HEK293 (cell line): ENCODE data around the gene EPS8.

Experiments
- CTCF ChIA-PET: fragments of 350-600 bp; formaldehyde crosslinking; extraction: SDS; loops from one replicate; lab custom pipeline; 2021; ENCODE audit warnings: antibody characterized with exemption; lab: Yijun Ruan, JAX
- POLR2A ChIA-PET: fragments of 300-600 bp; formaldehyde crosslinking; extraction: SDS; loops from one replicate; lab custom pipeline; 2020; ENCODE audit warnings: antibody characterized with exemption, inconsistent platforms; lab: Yijun Ruan, JAX
- H3K27ac ChIP-seq: fragments of 200-500 bp; sonication (Bioruptor generic); 2 replicates; pipeline ENCODE4 v1.5.1; 2014; ENCODE audit warnings: low read depth, low read length, control low read depth, inconsistent platforms; ENCODE audit errors: extremely low read depth
- H3K36me3 ChIP-seq, 2 experiments: fragments of 200-500 bp in 1 of 2; sonication (Bioruptor generic) in 1 of 2; 1 replicate in 1 of 2; 2 replicates in 1 of 2; pipeline ENCODE4 v1.5.1; 2014 to 2017; ENCODE audit warnings: inconsistent platforms in 2 of 2, low read length in 2 of 2; ENCODE audit not compliant: control insufficient read depth in 2 of 2, insufficient read depth in 1 of 2
- H3K4me1 ChIP-seq: fragments of 200-500 bp; sonication (Bioruptor generic); 2 replicates; pipeline ENCODE4 v1.5.1; 2014; ENCODE audit warnings: mild to moderate bottlenecking, low read length, inconsistent platforms; ENCODE audit not compliant: control insufficient read depth, insufficient read depth
- H3K4me3 ChIP-seq: 2 replicates; pipeline ENCODE4 v1.5.1; 2011; ENCODE audit warnings: low read depth, mild to moderate bottlenecking, control low read depth, low read length, moderate library complexity
- H3K9me3 ChIP-seq: fragments of 200-500 bp; sonication (Bioruptor generic); 2 replicates; pipeline ENCODE4 v1.5.1; 2014; ENCODE audit warnings: low read depth, low read length, inconsistent platforms; ENCODE audit not compliant: control insufficient read depth, insufficient read depth
- ELK4 ChIP-seq: IDR thresholded peaks from 2 replicates; pipeline ENCODE4 v1.6.1; 2011; ENCODE audit warnings: mild to moderate bottlenecking, low read depth, low read length, borderline replicate concordance
- MEIS1 ChIP-seq: sonication (generic); formaldehyde crosslinking; IDR thresholded peaks from 2 replicates; pipeline ENCODE4 v1.8.1; 2022; ENCODE audit warnings: missing genetic modification reagents, mild to moderate bottlenecking, borderline replicate concordance
- OSR2 ChIP-seq: fragments of 450-650 bp; formaldehyde crosslinking; IDR thresholded peaks from 2 replicates; pipeline ENCODE4 v1.5.1; 2016; ENCODE audit warnings: missing biosample characterization, missing genetic modification characterization
- SCRT2 ChIP-seq: fragments of 450-650 bp; formaldehyde crosslinking; IDR thresholded peaks from 2 replicates; pipeline ENCODE4 v1.5.1; 2016; ENCODE audit warnings: missing biosample characterization, missing genetic modification characterization
- TCF7L2 ChIP-seq: IDR thresholded peaks from 2 replicates; pipeline ENCODE4 v1.6.1; 2011; ENCODE audit warnings: low read depth, mild to moderate bottlenecking, inconsistent platforms, low read length, moderate library complexity, borderline replicate concordance
- ZBTB20 ChIP-seq: fragments of 450-650 bp; formaldehyde crosslinking; IDR thresholded peaks from 2 replicates; pipeline ENCODE4 v1.5.1; 2016; ENCODE audit warnings: missing biosample characterization, missing genetic modification characterization
- ZFP3 ChIP-seq: fragments of 450-650 bp; formaldehyde crosslinking; IDR thresholded peaks from 2 replicates; pipeline ENCODE4 v1.5.1; 2016; ENCODE audit warnings: low read depth, missing biosample characterization, missing genetic modification characterization
- ZFP69B ChIP-seq: fragments of 450-650 bp; formaldehyde crosslinking; IDR thresholded peaks from 2 replicates; pipeline ENCODE4 v1.5.1; 2016; ENCODE audit warnings: missing biosample characterization, missing genetic modification characterization
- ZNF221 ChIP-seq: fragments of 450-650 bp; formaldehyde crosslinking; IDR thresholded peaks from 2 replicates; pipeline ENCODE4 v1.5.1; 2017; ENCODE audit warnings: missing biosample characterization, missing genetic modification characterization, borderline replicate concordance
- ZNF280C ChIP-seq: fragments of 450-650 bp; formaldehyde crosslinking; IDR thresholded peaks from 2 replicates; pipeline ENCODE4 v1.5.1; 2016; ENCODE audit warnings: missing biosample characterization, missing genetic modification characterization
- ZNF311 ChIP-seq: fragments of 450-650 bp; formaldehyde crosslinking; IDR thresholded peaks from 2 replicates; pipeline ENCODE4 v1.5.1; 2017; ENCODE audit warnings: missing biosample characterization, missing genetic modification characterization, borderline replicate concordance
- ZNF341 ChIP-seq: fragments of 450-650 bp; formaldehyde crosslinking; IDR thresholded peaks from 2 replicates; pipeline ENCODE4; 2016; ENCODE audit warnings: low read depth, missing biosample characterization, missing genetic modification characterization
- ZNF549 ChIP-seq: fragments of 450-650 bp; IDR thresholded peaks from 2 replicates; pipeline ENCODE4 v1.5.1; 2018; ENCODE audit warnings: missing biosample characterization, missing genetic modification characterization, mild to moderate bottlenecking, inconsistent platforms, moderate library complexity
- ZNF670 ChIP-seq: fragments of 450-650 bp; formaldehyde crosslinking; IDR thresholded peaks from 2 replicates; pipeline ENCODE4 v1.5.1; 2016; ENCODE audit warnings: missing biosample characterization, missing genetic modification characterization, low read depth
- TF ChIP-seq, protein P1 (sequence below): fragments of 450-650 bp; formaldehyde crosslinking; IDR thresholded peaks from 2 replicates; pipeline ENCODE4 v1.5.1; 2017; ENCODE audit warnings: missing biosample characterization, missing genetic modification characterization
- TF ChIP-seq, protein P2 (sequence below): fragments of 450-650 bp; formaldehyde crosslinking; IDR thresholded peaks from 2 replicates; pipeline ENCODE4 v1.5.1; 2016; ENCODE audit warnings: missing biosample characterization, missing genetic modification characterization

Gene EPS8

DNA sequence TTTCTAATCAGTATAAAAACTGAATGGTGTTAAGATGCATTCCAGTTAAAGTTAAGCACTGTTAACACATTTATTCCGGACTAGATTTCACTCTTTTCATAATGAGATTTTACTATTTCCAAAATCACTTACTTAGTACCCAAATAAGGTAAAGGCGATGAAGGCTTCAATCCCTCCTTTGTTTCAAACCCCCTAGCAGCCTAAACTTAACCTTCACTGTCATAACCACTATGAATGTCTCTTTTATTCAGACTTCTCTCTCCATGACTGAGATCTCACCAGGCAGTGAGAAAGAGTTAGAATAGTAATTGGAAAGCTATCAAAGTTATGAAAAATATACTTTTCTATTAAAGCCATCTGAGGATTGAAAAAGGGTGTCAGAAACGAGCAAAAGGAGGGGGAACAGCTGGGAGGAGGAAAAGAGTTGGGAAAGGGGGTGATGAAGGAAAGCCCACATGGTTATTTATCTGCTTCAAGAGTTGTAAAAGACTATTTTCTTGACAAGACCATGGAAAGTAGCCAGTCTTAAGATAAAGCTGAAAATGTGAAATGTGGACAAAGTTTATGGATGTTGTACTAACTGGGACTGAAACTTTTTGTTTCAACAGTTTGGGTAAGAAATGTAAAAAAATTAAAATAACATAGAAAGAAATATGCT, 11.7 kb downstream of the EPS8 start:
- H3K9me3 ChIP-seq, result no peaks in the 10 kb centered on the region
- ChIA-PET CTCF (interaction anchor here (0.6 to 1.1 kb wide), 4 partner anchors 9 to 1636 kb away, joined by 3 to 11 read pairs (median 5); no protein-coding TSS in a partner anchor), POLR2A (no interaction called here)
- no peaks in the 10 kb centered on the region for H3K36me3 ChIP-seq
- peaks cover 12% of the 10 kb centered on the region; the same call in 1 of the 2 replicates for H3K4me1 ChIP-seq
- no peak overlapping the region for H3K4me3 ChIP-seq
- no peak for TF ChIP-seq ZNF221 (tag by site-specific recombination)
- TF ChIP-seq ZNF341 (tag by site-specific recombination), result no peak
- TF ChIP-seq ZBTB20 (tag by site-specific recombination), result no peak
- TF ChIP-seq SCRT2 (tag by site-specific recombination), result no peak
- no peak for TF ChIP-seq MEIS1 (CRISPR knock-in tag)
- TF ChIP-seq ZNF311 (tag by site-specific recombination), result no peak
- no peak for TF ChIP-seq OSR2 (tag by site-specific recombination)
- TF ChIP-seq, protein P1, sequence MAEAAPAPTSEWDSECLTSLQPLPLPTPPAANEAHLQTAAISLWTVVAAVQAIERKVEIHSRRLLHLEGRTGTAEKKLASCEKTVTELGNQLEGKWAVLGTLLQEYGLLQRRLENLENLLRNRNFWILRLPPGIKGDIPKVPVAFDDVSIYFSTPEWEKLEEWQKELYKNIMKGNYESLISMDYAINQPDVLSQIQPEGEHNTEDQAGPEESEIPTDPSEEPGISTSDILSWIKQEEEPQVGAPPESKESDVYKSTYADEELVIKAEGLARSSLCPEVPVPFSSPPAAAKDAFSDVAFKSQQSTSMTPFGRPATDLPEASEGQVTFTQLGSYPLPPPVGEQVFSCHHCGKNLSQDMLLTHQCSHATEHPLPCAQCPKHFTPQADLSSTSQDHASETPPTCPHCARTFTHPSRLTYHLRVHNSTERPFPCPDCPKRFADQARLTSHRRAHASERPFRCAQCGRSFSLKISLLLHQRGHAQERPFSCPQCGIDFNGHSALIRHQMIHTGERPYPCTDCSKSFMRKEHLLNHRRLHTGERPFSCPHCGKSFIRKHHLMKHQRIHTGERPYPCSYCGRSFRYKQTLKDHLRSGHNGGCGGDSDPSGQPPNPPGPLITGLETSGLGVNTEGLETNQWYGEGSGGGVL (tag by site-specific recombination), result no peak
- no peak for TF ChIP-seq ZNF670 (tag by site-specific recombination)
- no peak for TF ChIP-seq ELK4
- no peak for TF ChIP-seq TCF7L2
- no peak overlapping the region for H3K27ac ChIP-seq

GRCh38 chr12:15776532-15776931, 12.7 kb downstream of the EPS8 start:
- Histone ChIP-seq H3K4me3 (no peak overlapping the region), H3K9me3 (no peaks in the 10 kb centered on the region), H3K27ac (no peak overlapping the region), H3K4me1 (peaks cover 12% of the 10 kb centered on the region; the same call in 1 of the 2 replicates), H3K36me3 (no peaks in the 10 kb centered on the region)
- CTCF ChIA-PET, result interaction anchor here (0.6 to 1.2 kb wide), 5 partner anchors 12 to 500 kb away, joined by 3 to 11 read pairs (median 4); no protein-coding TSS in a partner anchor
- TF ChIP-seq ZFP69B (tag by site-specific recombination) (no peak), ZFP3 (tag by site-specific recombination) (no peak), ZNF280C (tag by site-specific recombination) (no peak), ZNF549 (tag by site-specific recombination) (no peak)
- TF ChIP-seq, protein P2, sequence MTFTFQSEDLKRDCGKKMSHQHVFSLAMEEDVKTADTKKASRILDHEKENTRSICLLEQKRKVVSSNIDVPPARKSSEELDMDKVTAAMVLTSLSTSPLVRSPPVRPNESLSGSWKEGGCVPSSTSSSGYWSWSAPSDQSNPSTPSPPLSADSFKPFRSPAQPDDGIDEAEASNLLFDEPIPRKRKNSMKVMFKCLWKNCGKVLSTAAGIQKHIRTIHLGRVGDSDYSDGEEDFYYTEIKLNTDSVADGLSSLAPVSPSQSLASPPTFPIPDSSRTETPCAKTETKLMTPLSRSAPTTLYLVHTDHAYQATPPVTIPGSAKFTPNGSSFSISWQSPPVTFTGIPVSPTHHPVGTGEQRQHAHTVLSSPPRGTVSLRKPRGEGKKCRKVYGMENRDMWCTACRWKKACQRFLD (tag by site-specific recombination), result no peak
- POLR2A ChIA-PET, result no interaction called here
